HEK293 (cell line): ENCODE measurements around the gene GNB4.
A peak's percentile ranks its signal among the peaks of the same experiment; 100 is the strongest.

Source experiments
- AEBP2 ChIP-seq: fragments of 450-650 bp; formaldehyde crosslinking; IDR thresholded peaks from 2 replicates; pipeline ENCODE4 v1.5.1; 2016; ENCODE audit warnings: missing biosample characterization, missing genetic modification characterization, borderline replicate concordance
- ATF2 ChIP-seq: fragments of 450-650 bp; formaldehyde crosslinking; IDR thresholded peaks from 2 replicates; pipeline ENCODE4 v1.5.1; 2016; ENCODE audit warnings: missing biosample characterization, missing genetic modification characterization, low read depth
- INSM2 ChIP-seq: fragments of 450-650 bp; formaldehyde crosslinking; IDR thresholded peaks from 2 replicates; pipeline ENCODE4 v1.5.1; 2016; ENCODE audit warnings: missing biosample characterization, missing genetic modification characterization
- KLF10 ChIP-seq: fragments of 450-650 bp; IDR thresholded peaks from 2 replicates; pipeline ENCODE4 v1.5.1; 2018; ENCODE audit warnings: missing biosample characterization, mild to moderate bottlenecking, missing genetic modification characterization
- KLF16 ChIP-seq: fragments of 450-650 bp; formaldehyde crosslinking; IDR thresholded peaks from 2 replicates; pipeline ENCODE4 v1.5.1; 2017; ENCODE audit warnings: missing biosample characterization, missing genetic modification characterization
- MEIS1 ChIP-seq: sonication (generic); formaldehyde crosslinking; IDR thresholded peaks from 2 replicates; pipeline ENCODE4 v1.8.1; 2022; ENCODE audit warnings: missing genetic modification reagents, mild to moderate bottlenecking, borderline replicate concordance
- MYNN ChIP-seq: fragments of 450-650 bp; formaldehyde crosslinking; IDR thresholded peaks from 2 replicates; pipeline ENCODE4 v1.5.1; 2016; ENCODE audit warnings: missing biosample characterization, missing genetic modification characterization, borderline replicate concordance
- PBX3 ChIP-seq: sonication (generic); formaldehyde crosslinking; IDR thresholded peaks from 2 replicates; pipeline ENCODE4 v1.8.1; 2022; ENCODE audit warnings: mild to moderate bottlenecking, moderate library complexity, missing genetic modification reagents
- RBAK ChIP-seq: fragments of 450-650 bp; formaldehyde crosslinking; IDR thresholded peaks from 2 replicates; pipeline ENCODE4 v1.5.1; 2016; ENCODE audit warnings: missing biosample characterization, missing genetic modification characterization
- SCRT2 ChIP-seq: fragments of 450-650 bp; formaldehyde crosslinking; IDR thresholded peaks from 2 replicates; pipeline ENCODE4 v1.5.1; 2016; ENCODE audit warnings: missing biosample characterization, missing genetic modification characterization
- YY1 ChIP-seq: fragments of 450-650 bp; formaldehyde crosslinking; IDR thresholded peaks from 2 replicates; pipeline ENCODE4 v1.5.1; 2018; ENCODE audit warnings: missing biosample characterization, missing genetic modification characterization
- ZBTB1 ChIP-seq: fragments of 450-650 bp; formaldehyde crosslinking; IDR thresholded peaks from 2 replicates; pipeline ENCODE4 v1.5.1; 2016; ENCODE audit warnings: missing biosample characterization, missing genetic modification characterization
- ZFP41 ChIP-seq: fragments of 450-650 bp; formaldehyde crosslinking; IDR thresholded peaks from 2 replicates; pipeline ENCODE4 v1.5.1; 2016; ENCODE audit warnings: missing biosample characterization, missing genetic modification characterization, borderline replicate concordance
- ZFP69B ChIP-seq: fragments of 450-650 bp; formaldehyde crosslinking; IDR thresholded peaks from 2 replicates; pipeline ENCODE4 v1.5.1; 2016; ENCODE audit warnings: missing biosample characterization, missing genetic modification characterization
- ZIC2 ChIP-seq: fragments of 450-650 bp; formaldehyde crosslinking; IDR thresholded peaks from 2 replicates; pipeline ENCODE4 v1.5.1; 2016; ENCODE audit warnings: missing biosample characterization, missing genetic modification characterization
- ZNF175 ChIP-seq: fragments of 450-650 bp; formaldehyde crosslinking; IDR thresholded peaks from 2 replicates; pipeline ENCODE4 v1.5.1; 2016; ENCODE audit warnings: missing biosample characterization, missing genetic modification characterization
- ZNF280C ChIP-seq: fragments of 450-650 bp; formaldehyde crosslinking; IDR thresholded peaks from 2 replicates; pipeline ENCODE4 v1.5.1; 2016; ENCODE audit warnings: missing biosample characterization, missing genetic modification characterization
- ZNF311 ChIP-seq: fragments of 450-650 bp; formaldehyde crosslinking; IDR thresholded peaks from 2 replicates; pipeline ENCODE4 v1.5.1; 2017; ENCODE audit warnings: missing biosample characterization, missing genetic modification characterization, borderline replicate concordance
- ZNF335 ChIP-seq: fragments of 450-650 bp; formaldehyde crosslinking; conservative IDR thresholded peaks from 2 replicates; pipeline ENCODE4 v1.5.1; 2016; ENCODE audit warnings: missing biosample characterization, missing genetic modification characterization
- ZNF37A ChIP-seq: fragments of 450-650 bp; IDR thresholded peaks from 2 replicates; pipeline ENCODE4 v1.5.1; 2018; ENCODE audit warnings: missing biosample characterization, missing genetic modification characterization
- ZNF398 ChIP-seq: fragments of 450-650 bp; formaldehyde crosslinking; IDR thresholded peaks from 2 replicates; pipeline ENCODE4 v1.5.1; 2017; ENCODE audit warnings: missing biosample characterization, missing genetic modification characterization
- ZNF423 ChIP-seq: fragments of 450-650 bp; formaldehyde crosslinking; IDR thresholded peaks from 2 replicates; pipeline ENCODE4 v1.5.1; 2016; ENCODE audit warnings: missing biosample characterization, missing genetic modification characterization
- ZNF433 ChIP-seq: fragments of 450-650 bp; formaldehyde crosslinking; IDR thresholded peaks from 2 replicates; pipeline ENCODE4 v1.5.1; 2016; ENCODE audit warnings: missing biosample characterization, missing genetic modification characterization, low read depth
- ZNF692 ChIP-seq: fragments of 450-650 bp; formaldehyde crosslinking; IDR thresholded peaks from 2 replicates; pipeline ENCODE4 v1.5.1; 2016; ENCODE audit warnings: missing biosample characterization, missing genetic modification characterization
- ZNF76 ChIP-seq: fragments of 450-650 bp; formaldehyde crosslinking; IDR thresholded peaks from 2 replicates; pipeline ENCODE4; 2016; ENCODE audit warnings: low read depth, missing biosample characterization, missing genetic modification characterization, borderline replicate concordance
- ZNF768 ChIP-seq: fragments of 450-650 bp; formaldehyde crosslinking; IDR thresholded peaks from 2 replicates; pipeline ENCODE4 v1.5.1; 2018; ENCODE audit warnings: missing biosample characterization, mild to moderate bottlenecking, missing genetic modification characterization

The GNB4 gene

GRCh38 chr3:179347345-179348194 is 103.7 kb downstream of the GNB4 start, which contains the start of gene MFN1 (continued):
- TF ChIP-seq ATF2 (tag by site-specific recombination) (no peak), PBX3 (CRISPR knock-in tag) (no peak), YY1 (tag by site-specific recombination) (peak; percentile 84), ZNF768 (tag by site-specific recombination) (no peak), SCRT2 (no peak), RBAK (tag by site-specific recombination) (no peak), ZNF692 (no peak), KLF10 (tag by site-specific recombination) (peak; percentile 95), ZNF433 (tag by site-specific recombination) (no peak), ZNF311 (no peak), ZNF335 (tag by site-specific recombination) (peak; percentile 61), ZFP69B (tag by site-specific recombination) (no peak), ZNF398 (tag by site-specific recombination) (peak; percentile 54; the same call in 1 of the 2 replicates), MYNN (tag by site-specific recombination) (no peak), ZNF76 (tag by site-specific recombination) (no peak), MEIS1 (no peak), ZFP41 (no peak), INSM2 (0 out of 2 replicates have a peak, but pooled peaks have one; percentile 14), AEBP2 (tag by site-specific recombination) (no peak), ZNF37A (no peak), ZBTB1 (tag by site-specific recombination) (no peak), ZIC2 (tag by site-specific recombination) (no peak), KLF16 (tag by site-specific recombination) (no peak), ZNF280C (tag by site-specific recombination) (no peak), ZNF423 (tag by site-specific recombination) (no peak), ZNF175 (tag by site-specific recombination) (no peak)
